Measurements from ENCODE around the gene RXRA.
A peak's percentile ranks its signal among the peaks of the same experiment; 100 is the strongest.

Gene RXRA

GRCh38 chr9:134403292-134403681, 77.0 kb downstream of the RXRA start:
- H2BK12ac ChIP-seq (ENCODE audit: low read length): no peak overlapping the region
- no peak overlapping the region for H2BK120ac ChIP-seq (ENCODE audit: low read depth, low read length)
- peak overlapping the region; percentile 8 for H2AK5ac ChIP-seq (ENCODE audit: low read depth, low read length)
- no peak for DNase-seq (ENCODE audit: low spot score)
- H3K23ac ChIP-seq (ENCODE audit: low read depth, low read length, poor library complexity): no peak overlapping the region
- peak overlapping the region; percentile 29 for H3K18ac ChIP-seq (ENCODE audit: low read length)
- peaks cover 15 to 17% of the 10 kb centered on the region in 2 donors for H3K4me1 ChIP-seq (ENCODE audit: control insufficient read depth in 2 of 2, insufficient read depth in 1 of 2, low read depth in 1 of 2, low read length in 2 of 2)
- peaks cover 10% of the 10 kb centered on the region in 2 donors for H3K9me3 ChIP-seq (replicated peaks in 1 of 2; ENCODE audit: control insufficient read depth in 2 of 2, insufficient read depth in 1 of 2, low read depth in 1 of 2, low read length in 2 of 2)
- H3K9ac ChIP-seq (ENCODE audit: low read depth, low read length, poor library complexity): no peak overlapping the region
- H3K4me2 ChIP-seq (ENCODE audit: insufficient read depth, low read length, poor library complexity, severe bottlenecking): no peak overlapping the region
- no peak overlapping the region for H4K91ac ChIP-seq (ENCODE audit: low read depth, low read length, poor library complexity)
- no peak overlapping the region for H2BK15ac ChIP-seq (ENCODE audit: low read length)
- no peak overlapping the region for H3K4me3 ChIP-seq (ENCODE audit: low read length in 2 of 2)
- H2BK5ac ChIP-seq (ENCODE audit: low read length): peak overlapping the region; percentile 22
- no peak overlapping the region for H2AFZ ChIP-seq (ENCODE audit: low read length)
- H3K27me3 ChIP-seq (ENCODE audit: control insufficient read depth in 3 of 3, insufficient read depth in 3 of 3, low read depth in 1 of 3, low read length in 3 of 3): no peaks in the 10 kb centered on the region
- H4K8ac ChIP-seq (ENCODE audit: low read depth, low read length): no peak overlapping the region
- H3K79me1 ChIP-seq (ENCODE audit: low read depth, low read length): peaks cover 40% of the 10 kb centered on the region
- no peak overlapping the region for H3K4ac ChIP-seq (ENCODE audit: low read length)
- WGBS, 2 donors (ENCODE audit: extremely low coverage in 2 of 2, insufficient read length in 2 of 2, insufficient replicate concordance in 1 of 2): no CpG with 5 or more reads among the region's 11 CpGs
- H3K36me3 ChIP-seq (replicated peaks in 1 of 2; ENCODE audit: control insufficient read depth in 2 of 2, insufficient read depth in 2 of 2, low read length in 2 of 2): peaks cover 0 to 3% of the 10 kb centered on the region in 2 donors
- H3K14ac ChIP-seq (ENCODE audit: low read length): no peak overlapping the region
- H3K27ac ChIP-seq (replicated peaks; ENCODE audit: low read length): no peak overlapping the region

GRCh38 chr9:134403682-134404301, 77.5 kb downstream of the RXRA start:
- H3K27me3 ChIP-seq (ENCODE audit: control insufficient read depth in 3 of 3, insufficient read depth in 3 of 3, low read depth in 1 of 3, low read length in 3 of 3): no peaks in the 10 kb centered on the region
- no peak overlapping the region for H2AFZ ChIP-seq (ENCODE audit: low read length)
- H3K36me3 ChIP-seq (replicated peaks in 1 of 2; ENCODE audit: control insufficient read depth in 2 of 2, insufficient read depth in 2 of 2, low read length in 2 of 2): peaks cover under 1 to 3% of the 10 kb centered on the region in 2 donors
- peaks cover 36% of the 10 kb centered on the region for H3K79me1 ChIP-seq (ENCODE audit: low read depth, low read length)
- no peak overlapping the region for H2BK120ac ChIP-seq (ENCODE audit: low read depth, low read length)
- DNase-seq (ENCODE audit: low spot score): no peak
- H3K4me1 ChIP-seq (ENCODE audit: control insufficient read depth in 2 of 2, insufficient read depth in 1 of 2, low read depth in 1 of 2, low read length in 2 of 2): peaks cover 15 to 18% of the 10 kb centered on the region in 2 donors
- no peak overlapping the region for H2BK15ac ChIP-seq (ENCODE audit: low read length)
- no peak overlapping the region for H4K8ac ChIP-seq (ENCODE audit: low read depth, low read length)
- no peak overlapping the region for H2BK12ac ChIP-seq (ENCODE audit: low read length)
- peak overlapping the region; percentile 8 for H2AK5ac ChIP-seq (ENCODE audit: low read depth, low read length)
- no peak overlapping the region for H3K14ac ChIP-seq (ENCODE audit: low read length)
- H3K4ac ChIP-seq (ENCODE audit: low read length): no peak overlapping the region
- WGBS, 2 donors (ENCODE audit: extremely low coverage in 2 of 2, insufficient read length in 2 of 2, insufficient replicate concordance in 1 of 2): no CpG with 5 or more reads among the region's 17 CpGs
- no peak overlapping the region for H3K4me2 ChIP-seq (ENCODE audit: insufficient read depth, low read length, poor library complexity, severe bottlenecking)
- H3K9ac ChIP-seq (ENCODE audit: low read depth, low read length, poor library complexity): no peak overlapping the region
- H3K9me3 ChIP-seq (replicated peaks in 1 of 2; ENCODE audit: control insufficient read depth in 2 of 2, insufficient read depth in 1 of 2, low read depth in 1 of 2, low read length in 2 of 2): peaks cover 6% of the 10 kb centered on the region in 2 donors
- H4K91ac ChIP-seq (ENCODE audit: low read depth, low read length, poor library complexity): no peak overlapping the region
- no peak overlapping the region for H3K4me3 ChIP-seq (ENCODE audit: low read length in 2 of 2)
- H3K18ac ChIP-seq (ENCODE audit: low read length): peak overlapping the region; percentile 44
- no peak overlapping the region for H3K27ac ChIP-seq (replicated peaks; ENCODE audit: low read length)
- H3K23ac ChIP-seq (ENCODE audit: low read depth, low read length, poor library complexity): peak overlapping the region; percentile 89
- peak overlapping the region; percentile 78 for H2BK5ac ChIP-seq (ENCODE audit: low read length)

GRCh38 chr9:134404376-134405358, 78.4 kb downstream of the RXRA start:
- Histone ChIP-seq H3K27ac (replicated peaks; ENCODE audit: low read length) (no peak overlapping the region), H3K9ac (ENCODE audit: low read depth, low read length, poor library complexity) (no peak overlapping the region), H2BK5ac (ENCODE audit: low read length) (peak overlapping the region; percentile 78), H3K27me3 (ENCODE audit: control insufficient read depth in 3 of 3, insufficient read depth in 3 of 3, low read depth in 1 of 3, low read length in 3 of 3) (no peaks in the 10 kb centered on the region), H3K4ac (ENCODE audit: low read length) (no peak overlapping the region), H2AK5ac (ENCODE audit: low read depth, low read length) (peak overlapping the region; percentile 19), H3K18ac (ENCODE audit: low read length) (peak overlapping the region; percentile 74), H3K79me1 (ENCODE audit: low read depth, low read length) (peaks cover 35% of the 10 kb centered on the region), H4K8ac (ENCODE audit: low read depth, low read length) (no peak overlapping the region), H3K14ac (ENCODE audit: low read length) (peak overlapping the region; percentile 82), H2BK15ac (ENCODE audit: low read length) (no peak overlapping the region), H3K36me3 (replicated peaks in 1 of 2; ENCODE audit: control insufficient read depth in 2 of 2, insufficient read depth in 2 of 2, low read length in 2 of 2) (peaks cover 7 to 9% of the 10 kb centered on the region in 2 donors), H3K4me2 (ENCODE audit: insufficient read depth, low read length, poor library complexity, severe bottlenecking) (no peak overlapping the region), H3K9me3 (replicated peaks in 1 of 2; ENCODE audit: control insufficient read depth in 2 of 2, insufficient read depth in 1 of 2, low read depth in 1 of 2, low read length in 2 of 2) (no peaks in the 10 kb centered on the region), H3K4me3 (ENCODE audit: low read length in 2 of 2) (no peak overlapping the region), H2AFZ (ENCODE audit: low read length) (no peak overlapping the region), H2BK12ac (ENCODE audit: low read length) (no peak overlapping the region), H3K23ac (ENCODE audit: low read depth, low read length, poor library complexity) (peak overlapping the region; percentile 89), H2BK120ac (ENCODE audit: low read depth, low read length) (no peak overlapping the region), H3K4me1 (ENCODE audit: control insufficient read depth in 2 of 2, insufficient read depth in 1 of 2, low read depth in 1 of 2, low read length in 2 of 2) (peaks cover 15 to 18% of the 10 kb centered on the region in 2 donors), H4K91ac (ENCODE audit: low read depth, low read length, poor library complexity) (no peak overlapping the region)
- no CpG with 5 or more reads among the region's 34 CpGs for WGBS, 2 donors (ENCODE audit: extremely low coverage in 2 of 2, insufficient read length in 2 of 2, insufficient replicate concordance in 1 of 2)
- no peak for DNase-seq (ENCODE audit: low spot score)

GRCh38 chr9:134405527-134405926, 79.3 kb downstream of the RXRA start:
- no peak overlapping the region for H3K4me3 ChIP-seq (ENCODE audit: low read length in 2 of 2)
- H2BK15ac ChIP-seq (ENCODE audit: low read length): no peak overlapping the region
- H2AFZ ChIP-seq (ENCODE audit: low read length): no peak overlapping the region
- H3K14ac ChIP-seq (ENCODE audit: low read length): no peak overlapping the region
- H2BK120ac ChIP-seq (ENCODE audit: low read depth, low read length): no peak overlapping the region
- no peak overlapping the region for H3K4ac ChIP-seq (ENCODE audit: low read length)
- peaks cover 15 to 18% of the 10 kb centered on the region in 2 donors for H3K4me1 ChIP-seq (ENCODE audit: control insufficient read depth in 2 of 2, insufficient read depth in 1 of 2, low read depth in 1 of 2, low read length in 2 of 2)
- peak overlapping the region; percentile 82 for H2BK12ac ChIP-seq (ENCODE audit: low read length)
- H3K36me3 ChIP-seq (replicated peaks in 1 of 2; ENCODE audit: control insufficient read depth in 2 of 2, insufficient read depth in 2 of 2, low read length in 2 of 2): peaks cover 7 to 10% of the 10 kb centered on the region in 2 donors
- H3K27me3 ChIP-seq (ENCODE audit: control insufficient read depth in 3 of 3, insufficient read depth in 3 of 3, low read depth in 1 of 3, low read length in 3 of 3): no peaks in the 10 kb centered on the region
- H3K9me3 ChIP-seq (replicated peaks in 1 of 2; ENCODE audit: control insufficient read depth in 2 of 2, insufficient read depth in 1 of 2, low read depth in 1 of 2, low read length in 2 of 2): no peaks in the 10 kb centered on the region
- peak overlapping the region; percentile 38 for H3K9ac ChIP-seq (ENCODE audit: low read depth, low read length, poor library complexity)
- DNase-seq (ENCODE audit: low spot score): no peak
- no peak overlapping the region for H3K27ac ChIP-seq (replicated peaks; ENCODE audit: low read length)
- H4K91ac ChIP-seq (ENCODE audit: low read depth, low read length, poor library complexity): no peak overlapping the region
- H3K23ac ChIP-seq (ENCODE audit: low read depth, low read length, poor library complexity): peak overlapping the region; percentile 89
- H3K79me1 ChIP-seq (ENCODE audit: low read depth, low read length): peaks cover 33% of the 10 kb centered on the region
- no CpG with 5 or more reads among the region's 9 CpGs for WGBS, 2 donors (ENCODE audit: extremely low coverage in 2 of 2, insufficient read length in 2 of 2, insufficient replicate concordance in 1 of 2)
- H3K18ac ChIP-seq (ENCODE audit: low read length): peak overlapping the region; percentile 11
- H4K8ac ChIP-seq (ENCODE audit: low read depth, low read length): no peak overlapping the region
- peak overlapping the region; percentile 65 for H2AK5ac ChIP-seq (ENCODE audit: low read depth, low read length)
- H2BK5ac ChIP-seq (ENCODE audit: low read length): no peak overlapping the region
- no peak overlapping the region for H3K4me2 ChIP-seq (ENCODE audit: insufficient read depth, low read length, poor library complexity, severe bottlenecking)

Measured in neuronal stem cell (in vitro differentiated cells).